ENCODE data around the gene RERG.

DNA sequence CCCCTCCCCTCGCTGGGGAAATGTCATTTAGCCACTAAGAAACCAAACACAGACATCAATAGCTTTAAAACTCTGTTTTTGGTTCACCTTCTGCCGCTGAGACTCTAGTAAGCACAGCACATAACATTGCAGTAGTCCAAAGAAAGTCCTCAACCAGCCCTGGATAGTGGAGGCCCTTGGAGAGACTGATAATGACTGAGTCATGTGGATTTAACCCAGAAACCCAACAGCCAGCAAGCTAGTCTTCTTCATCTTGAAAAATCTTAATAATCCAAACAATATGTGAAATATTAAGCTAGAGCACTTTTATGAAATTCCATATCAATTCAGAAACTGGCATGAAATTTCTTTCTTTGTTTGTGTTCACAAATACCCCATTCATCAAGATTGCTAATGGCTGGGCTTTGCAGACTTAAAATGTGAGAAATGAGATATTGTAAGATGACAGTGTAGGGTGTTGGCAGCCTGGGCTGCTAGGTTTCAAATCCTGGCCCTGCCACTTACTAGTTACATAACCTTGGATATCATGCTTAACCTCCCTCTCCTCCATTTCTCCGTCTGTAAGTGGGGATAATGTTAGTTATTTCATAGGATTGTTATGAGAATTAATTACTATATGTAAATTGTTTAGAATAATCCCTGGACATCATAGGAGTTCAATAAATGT lies 40.1 kb downstream of the RERG start:
- TF ChIP-seq, protein P1, sequence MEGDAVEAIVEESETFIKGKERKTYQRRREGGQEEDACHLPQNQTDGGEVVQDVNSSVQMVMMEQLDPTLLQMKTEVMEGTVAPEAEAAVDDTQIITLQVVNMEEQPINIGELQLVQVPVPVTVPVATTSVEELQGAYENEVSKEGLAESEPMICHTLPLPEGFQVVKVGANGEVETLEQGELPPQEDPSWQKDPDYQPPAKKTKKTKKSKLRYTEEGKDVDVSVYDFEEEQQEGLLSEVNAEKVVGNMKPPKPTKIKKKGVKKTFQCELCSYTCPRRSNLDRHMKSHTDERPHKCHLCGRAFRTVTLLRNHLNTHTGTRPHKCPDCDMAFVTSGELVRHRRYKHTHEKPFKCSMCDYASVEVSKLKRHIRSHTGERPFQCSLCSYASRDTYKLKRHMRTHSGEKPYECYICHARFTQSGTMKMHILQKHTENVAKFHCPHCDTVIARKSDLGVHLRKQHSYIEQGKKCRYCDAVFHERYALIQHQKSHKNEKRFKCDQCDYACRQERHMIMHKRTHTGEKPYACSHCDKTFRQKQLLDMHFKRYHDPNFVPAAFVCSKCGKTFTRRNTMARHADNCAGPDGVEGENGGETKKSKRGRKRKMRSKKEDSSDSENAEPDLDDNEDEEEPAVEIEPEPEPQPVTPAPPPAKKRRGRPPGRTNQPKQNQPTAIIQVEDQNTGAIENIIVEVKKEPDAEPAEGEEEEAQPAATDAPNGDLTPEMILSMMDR (IDR thresholded peaks at IDR 0.05; ENCODE audit: low read length), result no peak
- no peak for TF ChIP-seq EZH2 (optimal IDR thresholded peaks at IDR 0.05; ENCODE audit: low read depth, low read length)
- no peak for TF ChIP-seq EZH2phosphoT487 (IDR thresholded peaks at IDR 0.05; ENCODE audit: low read length)
